Measurements from ENCODE around the gene FAM227A.

DNA sequence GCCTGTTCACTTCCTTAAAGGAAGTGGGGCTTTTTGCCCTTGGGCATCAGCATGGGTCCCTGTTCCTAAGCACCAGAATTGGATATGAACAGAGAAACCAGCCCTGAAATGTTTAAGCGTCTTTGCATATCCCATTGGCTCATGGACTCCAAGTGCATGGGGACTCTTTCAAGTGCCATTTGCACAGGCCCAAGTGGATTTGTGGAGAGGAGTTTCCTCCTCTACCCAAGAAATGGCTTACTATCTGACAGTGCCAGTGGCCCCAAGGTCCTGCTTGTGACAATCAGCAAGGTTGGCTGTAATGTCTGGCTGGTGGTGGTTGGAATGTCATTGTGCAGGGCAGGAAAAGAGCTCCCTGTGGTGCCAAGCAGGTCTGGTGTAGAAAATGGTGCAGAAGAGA is 29.6 kb upstream of the FAM227A start:
- TF ChIP-seq POLR2A (IDR thresholded peaks at IDR 0.05; ENCODE audit: low read length) (no peak), GATA1 (IDR thresholded peaks at IDR 0.05; ENCODE audit: low read depth, low read length) (no peak)

All from erythroblast (primary cell).